IPS DF 19.7 (cell line): Measurements from ENCODE around the gene AOPEP.
"Not testable (repeated sequence)": the region's sequence is repeated elsewhere in the genome, so short reads cannot be mapped to it uniquely, and the experiment has no call there.

Source experiments
- DNase-seq: peaks from one replicate; pipeline ENCODE4 v3.0.0-alpha.2; 2013; ENCODE audit warnings: low read depth, low spot score

AOPEP gene

DNA sequence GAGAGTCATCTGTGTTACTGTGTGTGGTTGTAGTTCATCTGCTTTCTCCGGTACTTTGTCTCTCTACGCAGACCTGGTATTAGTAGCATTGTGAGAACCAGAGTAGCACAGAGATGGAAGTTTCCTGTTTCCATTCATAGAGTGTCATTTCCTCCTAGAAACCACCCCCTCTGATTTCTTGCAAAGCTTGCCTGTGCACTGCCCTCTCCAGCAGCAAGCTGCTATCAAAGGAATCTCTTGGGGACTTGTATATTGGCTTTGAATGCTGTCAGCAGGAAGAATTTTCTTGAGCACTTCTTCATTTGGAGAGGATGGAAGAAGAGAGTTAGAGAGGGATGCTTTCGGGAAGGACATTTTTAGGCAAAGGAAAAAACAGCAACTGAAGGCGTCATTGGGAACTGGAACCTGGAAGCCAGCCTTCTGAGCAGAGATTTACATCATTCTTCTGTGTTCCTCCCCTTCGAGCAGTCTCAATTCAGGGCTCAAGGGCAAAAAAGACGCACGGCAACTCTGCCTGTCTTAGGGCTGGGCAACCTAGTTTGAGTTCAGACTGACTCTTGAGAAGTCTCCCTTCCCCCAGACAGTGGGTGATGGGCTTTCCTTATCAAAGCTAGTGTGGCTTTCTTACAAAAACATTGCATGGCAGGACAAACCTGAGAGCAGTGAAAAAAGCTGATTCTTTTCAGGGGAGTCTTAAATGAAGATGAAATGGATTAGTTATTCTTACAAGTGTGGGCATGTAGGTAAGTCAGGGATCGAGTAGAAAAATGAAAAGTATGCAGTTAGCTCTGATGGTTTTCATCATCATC is 226.3 kb downstream of the AOPEP start:
- DNase-seq = no peak

DNA sequence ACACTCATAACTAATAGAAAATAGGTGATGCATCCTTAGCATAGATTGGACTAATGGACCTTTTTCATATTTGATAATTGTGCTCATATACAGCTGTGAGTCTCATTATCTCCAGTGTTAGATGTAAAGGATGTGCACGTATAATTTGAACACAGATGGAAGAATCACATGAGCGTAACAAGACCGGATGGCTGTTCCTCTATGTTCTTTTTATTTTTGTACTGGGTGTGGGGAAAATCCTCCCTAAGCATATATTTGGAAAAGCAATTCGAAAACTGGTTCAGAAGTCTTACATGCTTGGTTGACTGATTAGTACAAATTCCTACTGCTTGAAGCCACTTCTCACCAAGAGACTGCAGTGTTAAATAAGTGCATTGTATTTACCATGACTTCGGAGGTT is 230.2 kb downstream of the AOPEP start:
- no peak for DNase-seq

DNA sequence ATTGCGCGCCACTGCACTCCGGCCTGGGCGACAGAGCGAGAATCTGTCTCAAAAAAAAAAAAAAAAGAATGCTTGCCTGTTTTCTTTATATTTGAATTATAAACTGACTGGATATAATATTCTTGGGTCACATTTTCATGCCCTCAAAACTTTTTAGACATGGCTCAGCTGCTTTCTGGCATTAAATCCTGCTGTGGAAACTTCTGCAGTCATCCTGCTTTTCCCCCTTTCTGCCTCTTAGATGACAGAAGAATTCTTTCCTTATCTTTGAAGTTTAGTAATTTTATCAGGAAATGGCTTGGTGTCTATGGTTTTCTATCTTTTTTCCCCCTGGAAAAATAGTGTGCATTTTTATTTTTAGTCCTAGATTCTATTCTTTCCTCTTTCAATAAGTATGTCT is 234.5 kb downstream of the AOPEP start:
- DNase-seq = no peak

DNA sequence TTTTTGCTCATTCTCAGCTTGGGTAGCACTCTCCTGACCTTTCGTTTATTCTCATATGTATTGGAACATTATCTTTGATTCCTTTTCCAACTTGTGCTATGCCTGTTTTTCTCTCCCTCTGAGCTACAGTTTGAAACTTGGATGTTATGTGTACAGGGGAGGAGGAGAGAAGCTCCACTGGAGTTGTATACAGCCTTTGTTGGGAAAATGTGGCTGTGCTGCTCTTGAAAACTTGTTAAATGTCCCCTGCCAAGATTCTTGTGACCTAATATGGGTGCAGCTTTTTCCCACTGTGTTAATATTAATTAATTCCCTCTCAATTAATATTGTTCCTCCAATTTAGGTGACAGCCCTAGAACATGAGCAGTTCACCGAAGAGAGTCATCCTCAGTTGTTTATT is 235.4 kb downstream of the AOPEP start:
- DNase-seq = no peak

DNA sequence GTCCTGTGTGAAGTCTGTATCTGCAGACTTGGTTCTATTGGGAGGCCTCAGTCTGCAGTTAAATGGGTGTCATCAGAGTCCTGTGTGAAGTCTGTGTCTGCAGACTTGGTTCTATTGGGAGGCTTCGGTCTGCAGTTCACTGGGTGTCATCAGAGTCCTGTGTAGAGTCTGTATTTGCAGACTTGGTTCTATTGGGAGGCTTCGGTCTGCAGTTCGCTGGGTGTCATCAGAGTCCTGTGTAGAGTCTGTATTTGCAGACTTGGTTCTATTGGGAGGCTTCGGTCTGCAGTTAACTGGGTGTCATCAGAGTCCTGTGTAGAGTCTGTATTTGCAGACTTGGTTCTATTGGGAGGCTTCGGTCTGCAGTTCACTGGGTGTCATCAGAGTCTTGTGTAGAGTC is 239.1 kb downstream of the AOPEP start:
- not testable (repeated sequence) for DNase-seq

DNA sequence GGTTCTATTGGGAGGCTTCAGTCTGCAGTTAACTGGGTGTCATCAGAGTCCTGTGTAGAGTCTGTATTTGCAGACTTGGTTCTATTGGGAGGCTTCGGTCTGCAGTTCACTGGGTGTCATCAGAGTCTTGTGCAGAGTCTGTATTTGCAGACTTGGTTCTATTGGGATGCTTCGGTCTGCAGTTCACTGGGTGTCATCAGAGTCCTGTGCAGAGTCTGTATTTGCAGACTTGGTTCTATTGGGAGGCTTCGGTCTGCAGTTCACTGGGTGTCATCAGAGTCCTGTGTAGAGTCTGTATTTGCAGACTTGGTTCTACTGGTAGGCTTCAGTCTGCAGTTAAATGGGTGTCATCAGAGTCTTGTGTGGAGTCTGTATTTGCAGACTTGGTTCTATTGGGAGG is 239.5 kb downstream of the AOPEP start:
- not testable (repeated sequence) for DNase-seq

DNA sequence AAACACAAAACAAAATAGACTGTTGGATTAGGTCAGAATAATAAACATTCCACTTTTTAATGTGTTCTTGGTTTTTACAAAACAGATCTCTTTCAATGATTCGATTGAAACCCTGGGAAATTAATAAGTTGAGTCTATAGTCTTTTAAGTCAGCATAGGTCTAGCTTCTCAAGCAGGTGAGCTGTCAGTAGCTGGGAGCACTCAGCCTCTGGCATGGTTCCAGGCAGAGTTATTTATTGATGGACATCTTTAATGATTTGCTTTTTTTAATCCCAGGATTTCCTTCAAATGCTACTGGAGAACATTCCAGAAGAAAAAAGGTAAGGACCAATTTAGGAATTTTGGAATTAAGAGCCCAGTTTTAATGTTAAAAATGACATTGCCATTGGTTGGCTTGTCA is 241.0 kb downstream of the AOPEP start:
- DNase-seq = no peak

DNA sequence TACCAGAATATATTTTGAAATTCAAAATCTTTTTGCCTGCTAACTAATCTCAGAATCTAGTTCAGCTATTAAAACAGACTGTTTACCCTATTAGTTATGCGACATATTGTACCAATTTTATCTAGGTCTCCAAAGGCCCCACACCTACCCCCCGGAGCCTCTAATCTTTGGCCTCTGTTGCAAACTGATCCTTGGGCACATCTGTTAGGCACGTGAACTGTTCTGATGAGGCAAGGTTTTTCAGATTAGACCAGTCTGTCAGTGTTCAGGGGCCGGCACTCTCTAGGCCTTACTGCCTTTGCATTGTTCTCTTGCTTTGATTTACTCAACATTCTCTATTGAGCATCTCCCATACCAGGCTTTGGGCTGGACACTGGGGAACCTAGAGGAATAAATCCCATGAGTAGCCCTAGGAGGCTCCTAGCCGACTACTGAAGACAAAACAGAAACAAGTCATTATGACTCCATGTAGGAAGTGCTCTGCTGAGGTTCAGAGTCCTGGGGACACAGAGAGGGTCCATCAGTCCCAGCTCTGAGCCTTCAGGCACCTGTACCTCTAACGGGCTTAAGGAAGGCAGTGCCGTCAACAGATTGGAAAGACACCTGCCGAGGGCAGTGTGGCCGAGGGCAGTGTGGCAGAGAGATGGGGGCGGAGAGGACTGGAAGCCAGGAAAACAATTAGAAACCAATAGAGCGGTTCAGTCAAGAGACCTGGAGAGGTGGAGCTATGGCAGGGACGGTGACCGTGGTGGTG is 245.1 kb downstream of the AOPEP start:
- DNase-seq = no peak

DNA sequence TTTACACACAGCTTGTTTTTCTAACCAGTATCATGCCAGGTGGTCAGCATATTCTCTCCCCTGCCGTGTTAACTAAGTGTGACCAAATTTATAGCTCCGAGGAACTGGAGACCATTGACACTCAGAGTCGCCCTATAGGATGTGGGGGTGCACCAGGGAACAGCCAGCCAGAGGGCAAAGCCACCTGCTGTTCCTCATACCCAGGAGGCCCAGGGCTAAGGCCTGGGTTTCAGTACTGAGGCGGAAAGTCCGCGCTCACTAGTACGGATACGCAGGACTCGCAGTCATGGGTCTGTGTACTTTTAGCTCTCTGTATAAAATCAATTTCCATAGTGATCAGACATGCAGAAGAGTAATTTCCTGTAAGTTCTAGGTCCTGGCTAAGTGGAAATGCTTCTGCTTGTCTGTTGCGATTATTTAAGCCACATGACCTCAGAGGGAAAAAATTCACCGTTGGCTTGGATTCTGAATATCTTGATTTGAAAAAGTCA is 247.0 kb downstream of the AOPEP start:
- no peak for DNase-seq

DNA sequence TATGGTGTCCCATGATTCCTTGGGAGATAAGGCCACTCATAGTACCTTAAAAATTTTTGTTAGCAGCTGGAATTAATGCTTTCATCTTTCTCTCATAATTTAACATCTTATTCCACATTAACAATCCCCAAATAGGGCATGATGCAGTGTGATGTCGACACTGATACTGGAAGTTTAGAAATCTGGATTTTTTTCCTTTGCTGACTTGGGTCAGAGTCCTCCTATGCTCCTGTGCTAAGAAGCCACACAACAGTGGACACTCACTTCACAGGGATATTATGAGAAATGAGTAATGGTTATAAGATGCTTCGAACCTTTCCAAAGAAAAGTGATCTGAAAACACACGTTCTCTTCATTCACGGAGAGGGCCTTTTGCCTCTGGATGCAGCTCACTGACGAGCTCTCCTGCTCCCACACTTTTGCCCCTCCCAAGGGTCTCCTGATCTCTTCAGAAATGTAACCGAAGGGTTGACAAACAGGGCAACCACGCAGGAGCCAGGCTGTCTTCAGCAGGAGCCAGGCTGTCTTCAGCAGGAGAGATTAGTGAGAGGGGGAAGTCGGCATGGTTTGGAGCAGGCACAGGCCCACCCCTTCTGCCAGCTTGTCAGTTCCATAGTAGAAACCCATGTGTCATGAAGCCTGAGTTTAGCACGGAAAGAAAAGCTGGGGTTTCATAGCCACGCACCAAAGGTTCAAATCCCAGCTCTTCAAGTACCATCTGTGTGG is 247.8 kb downstream of the AOPEP start:
- no peak for DNase-seq

DNA sequence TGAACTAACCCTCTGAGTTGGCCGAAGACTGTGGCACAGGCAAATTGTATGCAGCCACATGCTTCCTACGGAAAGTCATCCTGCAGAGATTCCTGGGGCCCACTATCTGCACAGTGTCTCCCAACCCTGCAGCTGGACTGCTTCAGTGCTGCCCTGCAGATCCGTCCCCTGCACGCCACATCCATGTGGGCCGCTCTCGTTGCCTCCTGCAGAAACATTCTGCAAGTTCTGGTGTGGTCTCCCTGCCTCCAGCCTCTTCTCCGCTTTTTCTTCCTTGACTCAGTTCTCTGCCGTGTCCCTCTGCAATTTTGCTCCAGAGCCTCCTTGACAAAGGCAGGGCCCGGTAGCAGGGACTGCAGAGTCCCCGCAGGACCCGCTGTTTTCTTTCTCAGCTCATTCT is 249.0 kb downstream of the AOPEP start:
- no peak for DNase-seq

DNA sequence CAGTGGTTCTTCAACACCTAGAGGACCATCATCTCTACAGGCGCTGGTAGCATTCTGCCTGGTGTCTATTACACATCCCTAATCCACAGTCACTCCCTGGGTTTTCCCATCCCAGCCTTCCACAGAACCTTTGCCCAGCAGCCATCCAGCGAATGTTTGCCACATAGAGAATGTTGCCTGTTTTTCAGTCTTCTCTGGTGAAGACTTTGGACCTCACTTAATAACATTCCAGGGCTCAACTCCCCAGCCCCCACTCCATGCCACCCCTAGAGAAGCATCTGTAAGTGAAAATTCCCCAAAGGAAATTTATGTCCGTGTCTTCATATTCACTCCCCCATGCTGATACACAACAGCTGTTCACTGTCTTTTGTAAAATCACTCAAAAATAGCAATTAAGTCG is 249.6 kb downstream of the AOPEP start:
- no peak for DNase-seq

DNA sequence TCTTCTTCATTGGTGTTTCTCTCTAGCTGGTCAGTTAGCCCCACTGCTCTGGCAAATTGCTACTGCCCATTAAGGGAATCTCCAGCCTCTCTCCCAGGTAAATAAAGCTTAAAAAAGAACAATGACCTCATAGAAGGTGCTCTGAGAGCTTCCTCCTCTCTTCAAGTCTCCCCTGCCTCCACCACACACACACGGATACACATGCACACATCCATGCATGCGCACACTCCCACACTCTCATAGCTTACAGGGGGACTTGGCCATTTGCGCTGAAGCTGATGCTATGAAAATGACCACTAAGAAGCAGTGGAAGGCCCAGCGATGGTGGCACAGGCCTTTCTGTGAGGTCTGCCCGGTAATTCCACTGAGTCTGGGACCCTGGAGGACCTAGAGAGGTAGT is 250.9 kb downstream of the AOPEP start:
- DNase-seq = no peak

DNA sequence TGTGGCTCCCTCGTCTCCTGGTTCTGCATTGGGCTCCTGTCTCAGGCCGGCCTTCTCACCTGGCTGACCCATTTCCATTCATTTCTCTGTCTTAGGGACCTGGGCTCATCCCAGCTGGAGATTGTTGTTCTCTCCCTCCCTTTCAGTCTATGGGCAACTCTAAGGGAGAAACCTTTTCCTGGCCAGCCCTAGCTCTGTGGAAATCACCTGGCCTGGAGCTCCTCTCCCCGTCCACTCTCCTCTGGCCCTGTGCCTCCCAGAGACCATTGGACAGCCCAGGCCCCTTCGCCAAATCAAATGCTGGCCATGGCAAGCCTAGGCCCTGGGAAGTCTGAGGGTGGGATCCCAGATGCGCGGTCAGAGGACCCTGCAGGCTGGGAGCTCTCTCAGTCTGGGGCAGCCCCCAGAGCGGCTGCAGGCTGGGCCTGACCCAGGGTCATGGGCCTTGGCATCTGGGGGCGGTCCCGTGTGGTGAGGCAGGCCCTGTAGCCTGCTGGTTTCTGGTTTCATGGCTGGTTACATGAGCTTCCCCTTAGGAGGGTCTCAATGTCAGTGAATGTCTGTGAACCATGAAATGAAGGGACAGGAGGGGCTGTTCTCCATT is 253.5 kb downstream of the AOPEP start:
- no peak for DNase-seq

DNA sequence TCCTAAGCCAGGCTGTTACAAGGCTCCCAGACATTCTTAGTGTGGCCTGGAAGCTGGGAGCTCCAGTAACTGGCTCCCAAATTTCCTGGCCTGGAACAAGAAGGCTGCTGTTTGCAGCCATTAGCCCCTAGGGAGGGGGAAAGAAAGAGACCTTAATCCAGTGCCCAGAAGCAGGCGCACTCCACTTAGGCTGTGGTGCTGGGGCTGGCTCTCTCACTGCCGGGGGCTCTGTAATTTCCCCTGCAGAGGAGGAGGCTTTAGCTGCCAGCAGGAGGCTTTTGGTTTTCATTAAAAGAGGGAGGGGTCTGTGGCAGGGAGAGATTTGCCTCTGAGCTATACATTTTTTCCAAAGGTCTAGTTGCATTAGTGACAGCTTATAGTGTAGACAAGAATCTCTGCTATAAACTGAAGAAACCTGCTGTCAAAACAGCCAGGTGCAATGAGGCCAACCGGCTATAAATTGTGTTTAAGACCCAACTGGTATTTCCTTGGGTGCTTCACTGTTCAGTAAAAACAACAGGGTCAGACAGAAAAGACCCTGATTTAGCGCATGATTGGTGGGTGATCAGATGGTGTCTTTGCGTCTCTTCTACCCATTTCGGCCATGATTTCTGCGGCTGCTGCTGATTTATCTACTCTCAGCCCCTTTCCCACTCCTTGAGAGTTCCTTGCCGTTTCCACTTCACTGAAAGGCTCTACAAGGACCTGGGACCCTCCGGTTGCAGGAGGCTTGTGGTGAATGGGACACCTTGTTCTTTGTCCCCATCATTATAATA is 254.6 kb downstream of the AOPEP start:
- DNase-seq = no peak

DNA sequence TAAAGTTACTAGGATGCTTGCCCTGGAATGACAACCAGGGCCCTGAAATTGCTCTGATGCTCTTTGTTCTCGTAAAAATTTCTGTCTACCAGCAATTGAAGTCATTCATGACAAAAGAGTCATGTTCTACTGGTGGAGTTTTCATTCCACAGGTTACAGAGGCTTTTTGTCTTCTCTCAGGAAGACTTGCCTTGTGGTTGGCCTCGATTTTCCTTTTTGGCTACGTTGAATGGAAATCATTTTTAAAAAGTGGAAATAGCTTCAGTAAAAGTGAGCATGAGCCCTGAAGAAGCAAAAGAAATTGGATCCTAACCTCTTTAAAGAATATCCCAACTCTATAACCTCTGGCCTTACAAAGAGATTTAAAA is 255.2 kb downstream of the AOPEP start:
- no peak for DNase-seq

DNA sequence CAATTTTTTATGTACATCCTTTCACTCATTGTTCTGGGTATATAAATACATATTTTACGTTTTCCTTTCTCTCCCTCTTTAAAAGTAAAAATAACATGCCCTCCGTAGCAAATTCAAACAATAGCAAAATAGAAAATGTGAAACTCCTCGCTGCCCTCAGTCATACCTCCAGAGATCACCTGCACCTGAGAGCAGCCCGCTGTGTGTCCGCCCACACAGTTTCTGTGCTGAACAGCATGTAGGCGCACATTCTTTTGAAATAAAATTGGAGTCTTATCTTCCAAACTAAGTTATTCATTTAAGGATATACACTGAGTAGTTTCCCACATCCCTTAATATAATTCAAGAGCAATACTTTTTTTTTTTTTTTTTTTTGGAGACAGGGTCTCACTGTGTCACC is 255.7 kb downstream of the AOPEP start:
- no peak for DNase-seq

DNA sequence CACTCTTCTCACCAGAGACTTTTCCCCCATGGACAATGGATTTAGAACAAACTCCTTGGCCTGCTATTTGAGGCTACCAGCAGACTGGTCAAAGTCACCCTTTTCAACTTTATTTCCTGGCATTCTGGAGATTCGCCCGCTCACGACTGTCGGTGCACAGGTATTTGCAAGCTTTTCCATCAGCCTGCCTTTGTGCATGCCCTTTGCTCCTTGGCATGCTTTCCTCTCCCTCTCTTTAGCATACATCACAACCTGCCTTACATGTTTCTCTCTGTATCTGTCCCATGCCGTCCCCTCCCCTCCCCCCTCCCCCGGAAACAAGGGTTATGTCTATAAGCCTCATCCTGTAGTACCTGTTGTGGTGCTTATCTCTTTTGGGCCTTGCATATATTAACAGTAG is 257.1 kb downstream of the AOPEP start:
- no peak for DNase-seq

DNA sequence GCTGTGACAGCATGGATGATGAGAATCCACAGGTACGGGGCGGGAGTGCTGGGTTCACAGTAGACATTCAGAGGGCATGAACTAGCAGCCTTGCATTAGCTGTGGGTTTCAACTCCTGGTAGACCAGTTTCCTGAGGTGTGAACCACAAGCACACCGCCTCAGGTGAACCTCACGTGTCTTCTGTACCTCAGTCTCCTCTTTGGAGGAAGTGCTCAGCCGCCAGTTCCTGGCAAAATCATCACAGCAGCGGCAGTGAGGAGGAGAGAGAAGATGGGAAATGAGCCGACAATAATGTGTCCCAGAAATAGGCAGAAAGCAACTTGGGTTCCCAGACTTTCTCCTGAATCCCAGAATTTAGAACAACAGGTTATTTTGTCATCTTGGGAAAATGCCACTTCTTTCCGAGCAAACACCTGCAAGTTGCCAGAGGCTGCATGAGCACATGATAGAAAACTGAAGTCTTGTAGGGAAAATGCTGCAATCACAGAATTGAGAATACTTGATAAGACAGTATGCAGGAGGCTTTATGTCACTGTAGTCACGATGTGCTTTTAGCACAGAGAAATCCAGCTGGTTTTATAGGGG is 258.5 kb downstream of the AOPEP start:
- DNase-seq = no peak

DNA sequence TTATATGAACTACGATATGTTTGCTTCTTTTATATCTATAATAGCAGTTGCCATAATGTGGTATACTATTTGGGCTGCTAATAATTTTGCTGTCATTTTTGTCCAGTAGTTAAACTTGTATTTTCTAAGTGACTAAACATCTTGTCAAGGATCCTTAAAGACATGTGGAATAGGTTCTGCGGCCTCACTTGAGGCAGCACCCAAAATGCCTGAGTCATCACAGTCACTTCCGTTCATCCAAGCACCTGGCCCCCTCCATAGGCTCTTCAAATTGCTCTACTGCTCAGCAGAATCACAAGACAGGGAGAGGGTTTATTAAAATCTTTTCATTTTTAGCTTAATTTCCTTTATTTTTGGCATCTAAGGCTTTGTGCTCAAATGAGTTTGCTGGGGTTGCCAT is 259.1 kb downstream of the AOPEP start:
- DNase-seq = no peak

DNA sequence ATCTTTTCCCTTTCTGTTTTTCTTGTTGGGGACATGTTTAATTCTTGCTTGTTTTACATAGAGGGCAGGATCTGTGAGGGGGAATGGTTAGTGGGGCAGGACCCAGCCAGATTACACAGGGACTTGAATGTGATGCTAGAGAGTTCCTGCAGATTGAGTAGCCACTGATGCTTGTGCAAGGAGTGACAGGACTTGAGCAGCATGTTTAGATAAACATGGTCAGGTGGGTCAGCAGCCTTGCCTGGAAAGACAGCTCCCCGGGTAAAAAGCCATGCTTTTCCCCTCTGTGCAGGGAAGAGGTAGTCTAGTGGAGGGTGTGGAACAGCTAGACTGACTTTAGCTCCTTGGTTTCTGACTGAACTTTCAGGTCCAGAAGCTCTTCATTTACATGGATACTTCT is 261.2 kb downstream of the AOPEP start:
- no peak for DNase-seq
